ENCODE measurements around the gene ACAD11.

The ACAD11 gene

GRCh38 chr3:132679911-132680310 is 20.3 kb upstream of the ACAD11 start:
- no peak for TF ChIP-seq CTCF (IDR thresholded peaks at IDR 0.05; ENCODE audit: low read length, missing control alignments)
- no peak for DNase-seq (ENCODE audit: low read depth)
- no peak overlapping the region for H3K4me3 ChIP-seq (replicated peaks; ENCODE audit: low read depth, low read length)

- no peak for TF ChIP-seq CTCF (IDR thresholded peaks at IDR 0.05; ENCODE audit: low read length, missing control alignments)
Measured at GRCh38 chr3:132675408-132675807, 15.8 kb upstream of the ACAD11 start.

GRCh38 chr3:132669256-132669777 is 9.7 kb upstream of the ACAD11 start:
- DNase-seq (ENCODE audit: low read depth) = peak; percentile 12
- no peak for TF ChIP-seq CTCF (IDR thresholded peaks at IDR 0.05; ENCODE audit: low read length, missing control alignments)
- H3K4me3 ChIP-seq (replicated peaks; ENCODE audit: low read depth, low read length) = no peak overlapping the region

More at GRCh38 chr3:132675408-132675807, 15.8 kb upstream of the ACAD11 start:
- H3K4me3 ChIP-seq (replicated peaks; ENCODE audit: low read depth, low read length) = no peak overlapping the region
- DNase-seq (ENCODE audit: low read depth) = no peak

DNA sequence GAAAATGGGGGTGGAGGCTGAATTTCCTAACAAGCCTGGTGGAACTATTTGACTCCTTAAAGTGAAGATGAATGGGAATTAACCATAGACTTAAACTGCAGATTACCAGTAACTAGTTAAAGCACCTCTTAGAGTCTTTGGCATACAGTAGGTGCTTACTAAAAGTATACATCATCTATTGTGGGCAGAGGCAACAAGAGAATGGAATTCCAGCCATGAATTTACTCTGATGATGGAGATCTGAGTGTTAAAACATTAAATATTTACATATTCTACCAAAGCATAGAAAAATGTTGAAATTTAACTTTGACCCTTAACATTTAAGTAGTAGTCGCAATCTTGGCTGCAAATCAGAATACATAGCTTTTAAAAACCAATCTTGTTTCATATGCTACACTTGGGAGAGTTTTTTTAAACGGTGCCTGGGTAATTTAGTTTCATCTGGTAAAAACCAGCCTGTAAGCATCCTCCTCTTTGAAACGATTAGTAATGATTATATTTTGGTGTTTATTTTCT is 5.7 kb upstream of the ACAD11 start:
- TF ChIP-seq CTCF (IDR thresholded peaks at IDR 0.05; ENCODE audit: low read length, missing control alignments) = no peak
- no peak for DNase-seq (ENCODE audit: low read depth)

DNA sequence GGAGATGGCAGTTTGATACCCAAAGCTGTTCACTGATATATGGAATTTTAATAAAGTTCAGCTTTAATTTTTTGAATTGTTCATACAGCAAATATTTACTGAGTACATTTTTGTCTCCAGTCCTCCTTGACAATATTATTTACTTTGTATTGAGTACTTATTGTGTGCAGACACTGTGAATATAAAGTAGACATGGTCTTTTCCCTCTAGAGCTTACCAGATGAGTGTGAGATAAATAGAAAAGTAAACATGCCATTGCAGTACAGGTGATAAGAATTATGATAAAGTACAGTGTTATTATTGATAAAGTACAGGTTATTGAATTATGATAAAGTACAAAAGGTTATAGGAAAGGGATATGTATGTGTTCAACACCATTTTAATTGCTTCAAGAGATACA is 2.6 kb upstream of the ACAD11 start:
- H3K4me3 ChIP-seq (replicated peaks; ENCODE audit: low read depth, low read length) = no peak overlapping the region
- no peak for DNase-seq (ENCODE audit: low read depth)
- no peak for TF ChIP-seq CTCF (IDR thresholded peaks at IDR 0.05; ENCODE audit: low read length, missing control alignments)

More for the DNA sequence above, 5.7 kb upstream of the ACAD11 start:
- H3K4me3 ChIP-seq (replicated peaks; ENCODE audit: low read depth, low read length) = no peak overlapping the region

GRCh38 chr3:132661101-132661500 is 1.5 kb upstream of the ACAD11 start:
- no peak for TF ChIP-seq CTCF (IDR thresholded peaks at IDR 0.05; ENCODE audit: low read length, missing control alignments)
- peak overlapping the region; percentile 75 for H3K4me3 ChIP-seq (replicated peaks; ENCODE audit: low read depth, low read length)
- no peak for DNase-seq (ENCODE audit: low read depth)

DNA sequence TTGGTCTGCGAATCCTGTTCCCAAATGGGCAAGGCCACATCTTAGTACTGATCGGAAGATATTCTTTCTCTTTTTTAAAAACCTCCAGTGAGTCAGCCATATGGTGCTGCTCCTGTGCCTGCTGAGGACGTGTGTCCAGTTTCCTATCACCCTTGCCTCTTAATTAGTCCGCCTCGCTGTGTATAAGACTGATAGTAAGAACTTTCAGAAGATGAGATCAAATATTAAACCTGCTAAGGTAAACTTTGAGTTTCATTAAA is 1.1 kb upstream of the ACAD11 start:
- peak; percentile 13 for DNase-seq (ENCODE audit: low read depth)

More for the DNA sequence above, 1.1 kb upstream of the ACAD11 start:
- H3K4me3 ChIP-seq (replicated peaks; ENCODE audit: low read depth, low read length) = peak overlapping the region; percentile 75
- no peak for TF ChIP-seq CTCF (IDR thresholded peaks at IDR 0.05; ENCODE audit: low read length, missing control alignments)

All from fibroblast of pulmonary artery (primary cell).